NCI-H1105 (cell line): Measurements from ENCODE around the gene STK38.
"Not testable (repeated sequence)": the region's sequence is repeated elsewhere in the genome, so short reads cannot be mapped to it uniquely, and the experiment has no call there.

Source experiments
- DNase-seq: peaks from one replicate; lab custom pipeline; 2025; lab: John Stamatoyannopoulos, UW

The STK38 gene

DNA sequence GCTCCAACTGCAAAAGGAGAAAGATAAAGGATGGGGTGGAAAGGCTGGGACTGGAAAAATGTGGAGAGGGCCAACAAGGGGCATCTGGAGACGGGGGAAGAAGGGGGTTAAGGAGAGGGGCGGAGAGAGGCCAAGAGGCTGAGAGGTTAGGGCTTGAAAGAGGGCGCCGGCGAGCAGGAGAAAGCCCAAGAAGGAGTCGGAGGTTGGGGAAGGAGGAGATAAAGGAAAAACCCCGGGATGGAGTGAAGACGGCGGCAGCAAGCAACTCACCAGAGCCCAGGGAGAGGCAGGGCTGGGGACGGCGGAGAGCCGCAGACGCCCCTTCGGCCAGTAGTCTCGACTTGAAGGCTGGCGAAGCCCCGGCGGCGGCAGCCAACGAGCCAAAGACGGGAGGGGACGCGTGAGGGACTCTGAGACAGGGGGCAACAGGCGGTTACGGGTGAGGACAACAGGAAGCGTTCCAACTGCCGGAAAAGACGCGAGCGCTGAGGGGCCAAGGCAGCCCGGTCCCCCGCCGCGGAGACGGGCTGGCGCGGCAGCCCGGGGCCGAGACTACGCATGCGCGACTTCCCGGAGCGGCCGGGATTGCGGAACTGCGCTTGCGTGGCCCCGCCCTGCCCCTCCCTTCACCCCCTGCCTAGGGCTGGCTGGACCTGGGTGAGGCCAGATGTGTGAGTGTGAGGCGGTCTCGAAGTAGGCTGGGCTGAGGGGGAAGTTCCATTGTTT is at the start of gene STK38:
TSS of gene STK38 (minus strand) at position 560 of the 726 bp plus-strand sequence. CDS start 7,277 bp downstream, outside the sequence.
- peak; percentile 90 for DNase-seq

DNA sequence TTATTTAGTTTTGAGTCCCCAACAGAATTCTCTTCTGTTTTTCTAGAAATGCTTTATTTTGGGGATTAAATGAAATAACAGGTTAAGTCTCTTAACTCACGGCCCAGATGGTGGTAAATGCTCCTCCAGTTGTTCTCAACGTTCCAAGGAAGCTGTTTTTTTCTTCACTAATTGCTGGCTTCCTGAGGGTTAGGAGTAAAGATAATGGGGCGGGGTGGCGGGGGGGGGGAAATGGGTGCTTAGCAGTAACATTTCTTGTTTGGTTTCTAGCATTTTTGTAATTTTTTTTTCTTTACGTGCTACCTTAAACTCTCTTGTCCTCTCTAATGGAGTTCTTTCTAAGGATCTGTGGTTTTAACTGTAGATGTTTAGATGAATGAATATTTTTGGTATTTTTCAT is 49.1 kb upstream of the STK38 start:
- no peak for DNase-seq

DNA sequence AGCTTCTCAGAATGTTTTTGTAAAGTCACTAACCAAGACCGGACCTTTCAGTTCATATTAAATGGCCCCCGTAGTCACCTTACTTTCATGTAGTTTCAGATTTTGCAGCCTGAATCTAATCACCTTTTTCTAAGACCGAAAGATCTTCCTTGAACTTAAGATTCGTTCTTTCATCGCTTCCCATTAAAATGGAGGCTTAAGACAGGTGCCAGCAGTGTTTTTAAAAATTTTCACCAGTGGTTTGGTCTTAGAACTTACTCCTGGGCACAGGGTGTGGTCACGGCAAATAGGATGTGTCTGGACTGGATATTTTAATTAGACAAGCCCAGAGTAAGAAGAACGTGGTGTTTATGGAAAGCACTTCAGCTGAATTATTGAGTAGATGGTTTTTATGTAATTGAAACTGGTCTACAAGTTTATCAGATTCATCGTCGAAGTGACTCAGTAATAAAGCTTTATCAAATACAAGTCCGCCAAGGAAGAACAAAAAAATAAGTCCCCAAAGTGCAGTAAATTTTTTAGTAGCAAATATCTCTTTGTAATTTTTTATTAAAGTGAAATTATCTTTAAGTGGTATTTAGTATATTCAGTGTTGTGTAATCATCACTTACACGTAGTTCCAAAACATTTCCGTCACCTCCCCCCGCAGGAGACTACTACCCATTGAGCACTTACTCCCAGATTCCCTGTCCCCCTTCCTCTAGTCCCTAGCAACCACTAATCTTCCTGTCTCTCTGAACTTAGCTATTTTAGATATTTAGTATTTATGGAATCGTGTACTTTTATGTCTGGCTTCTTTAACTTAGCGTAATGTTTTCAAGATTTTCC is 47.8 kb upstream of the STK38 start:
- no peak for DNase-seq

DNA sequence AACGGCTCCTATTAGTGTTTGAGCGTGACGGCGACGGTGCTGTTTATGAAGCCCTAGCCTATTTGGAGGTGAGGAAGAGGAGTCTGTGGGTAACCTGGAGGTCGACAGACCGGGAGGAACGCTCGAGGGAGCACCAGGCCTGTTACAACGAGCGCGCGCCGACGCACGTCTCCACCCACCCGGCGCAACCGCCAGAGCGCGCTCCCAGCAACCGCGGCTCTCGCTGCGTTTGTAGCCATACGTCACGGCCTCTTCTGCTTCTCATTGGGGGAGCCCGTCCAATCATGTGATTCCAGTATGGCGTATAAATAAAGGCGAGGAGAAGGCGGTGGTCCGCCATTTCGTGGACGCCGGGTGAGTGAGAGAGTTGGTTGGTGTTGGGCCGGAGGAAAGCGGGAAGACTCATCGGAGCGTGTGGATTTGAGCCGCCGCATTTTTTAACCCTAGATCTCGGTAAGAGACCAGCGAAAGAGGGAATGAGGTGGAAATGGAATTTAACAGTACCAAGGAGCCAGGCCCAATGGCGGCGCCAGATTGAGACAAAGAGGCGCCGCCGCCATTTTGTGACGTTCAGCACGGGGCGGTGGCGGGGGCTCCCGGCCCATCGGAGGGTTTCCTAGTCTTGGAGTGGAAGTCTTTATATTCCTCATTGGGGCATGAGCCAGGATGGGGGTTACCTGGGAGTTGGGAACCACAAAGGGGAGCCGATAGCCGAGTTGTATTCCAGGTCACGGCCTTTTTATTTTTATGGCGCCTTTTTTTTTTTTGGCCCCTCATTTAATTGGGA is 46.9 kb upstream of the STK38 start, which contains the start of gene SRSF3:
TSS of gene SRSF3 (plus strand) at position 334 of the 787 bp plus-strand sequence. CDS start 2,401 bp downstream, outside the sequence.
- peak; percentile 99 for DNase-seq

DNA sequence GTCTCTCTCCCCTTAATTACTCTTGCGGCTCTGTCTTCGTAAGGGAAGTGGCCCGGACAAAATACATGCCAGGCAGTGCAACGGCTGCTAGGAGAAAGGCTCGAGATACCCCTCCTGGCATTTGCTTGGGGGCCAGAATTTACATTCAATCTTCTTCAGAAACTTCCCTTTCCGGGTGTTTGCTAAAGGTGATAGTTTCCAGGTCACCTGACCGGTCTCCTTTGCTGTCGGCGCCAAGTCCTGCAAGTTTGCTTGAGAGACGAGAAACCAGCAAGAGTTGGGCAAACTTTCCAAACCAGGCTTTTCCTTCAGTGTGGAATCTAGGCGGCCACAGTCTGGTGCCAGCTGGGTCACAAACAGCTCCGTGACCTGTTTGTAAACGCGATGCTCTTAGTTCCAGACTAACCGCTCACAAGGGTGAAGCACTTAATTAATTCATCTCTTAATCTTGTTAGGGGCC is 46.3 kb upstream of the STK38 start:
- peak; percentile 70 for DNase-seq

DNA sequence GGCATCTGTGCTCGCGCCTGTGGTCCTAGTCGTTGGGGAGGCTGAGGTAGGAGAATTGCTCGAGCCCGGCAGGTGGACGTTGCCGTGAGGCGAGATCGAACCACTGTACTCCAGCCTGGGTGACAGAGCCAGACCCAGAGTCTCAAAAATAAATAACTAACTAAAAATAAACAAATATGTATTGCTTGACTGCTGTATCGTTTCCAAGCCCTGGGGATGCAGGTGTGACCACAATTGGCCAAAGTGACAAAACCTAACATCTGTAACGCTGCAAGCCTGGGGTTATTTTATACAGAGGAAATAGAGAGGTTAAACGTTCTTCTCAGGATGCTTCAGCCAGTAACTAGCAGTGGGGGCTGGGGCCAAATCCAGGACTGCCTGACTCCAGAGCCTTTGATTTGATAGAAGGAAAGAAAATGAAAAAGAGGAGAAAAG is 45.0 kb upstream of the STK38 start:
- no peak for DNase-seq

DNA sequence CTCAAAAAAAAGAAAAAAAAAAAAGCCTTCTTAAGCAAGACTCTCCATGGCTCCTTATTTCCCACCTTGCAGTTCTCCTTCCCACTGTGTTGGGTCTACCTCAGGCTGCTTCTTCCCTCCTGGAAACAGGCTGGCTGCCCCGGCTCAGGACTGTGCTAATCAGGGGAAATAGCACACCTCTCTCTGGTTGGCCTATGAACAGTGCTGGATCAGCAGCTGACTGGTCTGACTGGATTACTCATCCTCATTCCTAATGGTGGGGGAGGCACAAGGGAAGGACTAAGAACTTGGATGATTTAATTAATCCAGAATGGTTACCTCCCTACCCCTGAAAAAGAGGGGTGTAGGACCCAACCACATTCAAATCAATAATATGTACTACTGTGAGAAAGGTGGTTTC is 43.0 kb upstream of the STK38 start:
- DNase-seq, result no peak

DNA sequence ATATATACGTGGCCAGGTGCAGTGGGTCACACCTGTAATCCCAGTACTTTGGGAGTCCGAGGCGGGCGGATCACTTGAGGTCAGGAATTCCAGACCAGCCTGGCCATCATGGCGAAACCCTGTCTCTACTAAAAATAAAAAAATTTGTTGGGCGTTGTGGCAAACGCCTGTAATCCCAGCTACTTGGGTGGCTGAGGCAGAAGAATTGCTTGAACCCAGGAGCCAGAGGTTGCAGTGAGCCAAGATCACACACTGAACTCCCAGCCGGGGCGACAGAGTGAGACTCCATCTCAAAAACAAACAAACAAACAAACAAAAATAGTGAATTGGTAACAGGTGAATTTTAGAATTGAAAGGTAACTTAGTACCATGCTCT is 41.7 kb upstream of the STK38 start:
- not testable (repeated sequence) for DNase-seq

DNA sequence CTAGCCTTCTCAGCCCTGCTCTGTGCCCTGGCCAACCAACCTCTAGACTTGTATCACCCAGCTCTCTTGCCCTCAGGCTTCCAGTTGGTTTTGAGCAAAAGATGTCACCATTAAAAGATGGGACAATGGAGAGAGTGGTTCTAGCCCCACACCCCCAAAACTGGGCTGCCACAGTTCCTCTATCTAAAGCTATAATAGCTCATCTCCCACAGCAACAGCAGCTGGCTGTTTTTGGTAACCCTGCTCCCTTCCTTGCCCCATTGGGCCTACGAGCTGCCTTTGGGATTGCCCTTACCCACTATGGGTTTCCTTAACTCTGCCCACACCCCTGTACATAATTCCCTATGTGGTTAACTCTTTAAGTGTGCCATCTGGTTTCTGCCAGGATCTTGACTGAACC is 39.3 kb upstream of the STK38 start:
- DNase-seq, result no peak

DNA sequence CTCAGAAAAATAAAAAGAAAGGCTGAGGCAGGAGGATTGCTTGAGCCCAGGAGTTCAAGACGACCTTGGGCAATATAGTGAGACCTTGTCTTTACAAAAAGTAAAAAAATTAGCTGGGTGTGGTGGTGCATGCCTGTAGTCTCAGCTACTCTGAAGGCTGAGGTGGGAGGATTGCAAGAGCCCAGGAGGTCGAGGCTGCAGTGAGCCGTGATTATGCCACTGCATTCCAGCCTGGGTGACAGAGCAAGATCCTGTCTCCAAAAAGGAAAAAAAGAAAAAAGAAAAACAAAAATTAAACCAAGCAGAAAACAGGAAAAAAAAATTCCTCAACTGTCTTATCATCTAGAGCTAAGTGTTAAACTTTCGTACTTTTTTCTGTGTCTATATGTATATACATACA is 34.4 kb upstream of the STK38 start:
- no peak for DNase-seq

DNA sequence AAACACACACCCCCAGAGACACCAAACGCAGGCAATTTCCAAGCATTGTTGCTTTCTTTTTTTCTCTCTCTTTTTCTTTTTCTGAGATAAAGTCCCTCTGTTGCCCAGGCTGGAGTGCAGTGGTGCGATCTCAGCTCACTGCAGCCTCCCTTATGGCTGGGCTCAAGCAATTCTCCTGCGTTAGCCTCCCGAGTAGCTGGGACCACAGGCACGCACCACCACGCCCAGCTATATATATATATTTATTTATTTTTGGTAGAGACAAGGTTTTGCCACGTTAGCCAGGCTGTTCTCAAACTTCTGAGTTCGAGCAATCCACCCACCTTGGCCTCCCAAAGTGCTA is 32.9 kb upstream of the STK38 start:
- DNase-seq, result no peak

DNA sequence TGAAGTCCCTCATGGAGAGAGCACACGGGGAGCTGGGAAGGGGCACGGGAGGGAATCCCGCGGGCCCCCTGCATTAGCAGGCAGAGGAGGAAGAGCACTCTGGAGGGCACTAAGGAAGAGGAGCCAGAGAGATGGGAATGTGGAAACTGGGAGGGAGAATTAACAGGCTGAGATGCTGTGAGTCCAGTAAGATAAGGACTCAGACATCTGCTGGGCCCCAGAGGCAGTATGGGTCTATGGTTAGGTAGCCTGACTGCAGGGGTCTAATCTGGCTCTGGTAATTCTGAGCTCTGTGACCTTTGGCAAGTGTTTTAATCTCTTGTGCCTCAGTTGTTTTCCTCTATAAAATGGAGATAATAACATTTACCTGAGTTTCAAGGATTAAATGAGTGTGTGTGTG is 31.2 kb upstream of the STK38 start:
- DNase-seq, result no peak

DNA sequence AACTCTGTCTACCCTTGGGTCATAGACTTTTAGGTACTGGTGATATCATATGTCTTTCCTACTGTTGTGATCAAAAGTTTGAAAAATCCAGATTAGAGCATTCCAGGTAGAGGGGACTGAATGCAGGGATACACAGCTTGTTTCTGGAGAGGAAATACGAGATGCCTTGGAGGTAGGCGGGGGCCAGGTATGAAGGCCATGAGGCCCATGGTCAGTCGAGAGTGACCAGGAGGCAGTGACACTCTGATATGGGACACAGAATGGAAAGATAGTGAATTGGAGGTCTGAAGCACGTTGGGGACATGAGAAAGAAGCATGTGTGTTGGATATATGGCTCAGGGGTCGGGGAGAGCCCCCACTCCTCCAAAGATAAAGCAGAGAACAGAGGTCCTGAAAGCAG is 30.8 kb upstream of the STK38 start:
- no peak for DNase-seq

DNA sequence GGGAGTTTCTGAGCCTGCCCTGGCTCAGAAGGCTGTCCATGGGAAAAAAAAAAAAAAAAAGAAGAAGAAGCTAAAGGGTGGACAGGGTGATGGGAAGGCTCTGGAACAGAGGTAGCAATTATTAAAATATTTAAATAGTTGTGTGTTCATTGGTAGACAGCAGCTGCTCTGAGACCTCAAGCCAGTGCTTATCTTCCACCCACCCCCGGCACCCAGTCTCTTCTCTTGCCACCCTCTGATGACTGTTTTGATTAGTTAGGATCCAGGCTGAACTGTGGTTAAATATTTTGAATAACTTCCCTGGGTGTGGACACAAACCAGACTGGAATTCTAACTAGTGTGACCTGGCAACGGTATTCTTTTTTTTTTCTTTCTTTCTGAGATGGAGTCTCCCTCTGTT is 30.0 kb upstream of the STK38 start:
- no peak for DNase-seq

DNA sequence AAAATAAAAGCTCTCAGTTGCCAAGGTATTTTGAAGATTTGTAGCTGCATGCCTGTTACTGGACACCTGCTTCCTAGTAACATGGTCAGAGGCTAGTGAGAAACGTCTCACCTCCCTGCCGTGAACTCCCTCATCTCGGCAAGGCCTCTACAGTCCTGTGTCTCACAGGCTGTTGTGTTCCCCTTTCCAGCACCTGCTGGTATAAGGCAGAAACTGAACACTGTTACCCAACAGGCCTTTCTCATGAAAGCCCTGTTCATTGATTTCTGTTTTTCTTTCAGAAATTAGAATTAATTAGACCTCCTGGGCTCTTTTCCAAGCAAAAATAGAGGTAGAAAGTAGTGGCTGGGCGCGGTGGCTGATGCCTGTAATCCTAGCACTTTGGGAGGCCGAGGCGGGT is 29.3 kb upstream of the STK38 start:
- DNase-seq, result no peak

DNA sequence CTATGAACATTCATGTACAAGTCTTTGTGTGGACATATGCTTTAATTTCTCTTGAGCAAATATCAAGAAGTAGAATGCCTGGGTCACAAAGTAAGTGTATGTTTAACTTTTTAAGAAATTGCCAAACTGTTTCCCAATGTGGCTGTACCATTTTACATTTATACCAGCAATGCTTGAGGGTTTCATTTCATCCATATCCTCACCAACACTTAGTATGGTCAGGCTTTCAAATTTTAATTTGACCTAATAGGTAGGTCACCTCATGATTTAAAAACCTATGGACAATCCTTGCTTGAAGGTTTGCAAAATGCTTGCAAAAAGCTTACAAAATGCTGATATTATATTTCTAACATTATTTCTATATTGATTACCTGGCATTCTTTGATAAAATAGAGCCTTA is 27.4 kb upstream of the STK38 start:
- no peak for DNase-seq

DNA sequence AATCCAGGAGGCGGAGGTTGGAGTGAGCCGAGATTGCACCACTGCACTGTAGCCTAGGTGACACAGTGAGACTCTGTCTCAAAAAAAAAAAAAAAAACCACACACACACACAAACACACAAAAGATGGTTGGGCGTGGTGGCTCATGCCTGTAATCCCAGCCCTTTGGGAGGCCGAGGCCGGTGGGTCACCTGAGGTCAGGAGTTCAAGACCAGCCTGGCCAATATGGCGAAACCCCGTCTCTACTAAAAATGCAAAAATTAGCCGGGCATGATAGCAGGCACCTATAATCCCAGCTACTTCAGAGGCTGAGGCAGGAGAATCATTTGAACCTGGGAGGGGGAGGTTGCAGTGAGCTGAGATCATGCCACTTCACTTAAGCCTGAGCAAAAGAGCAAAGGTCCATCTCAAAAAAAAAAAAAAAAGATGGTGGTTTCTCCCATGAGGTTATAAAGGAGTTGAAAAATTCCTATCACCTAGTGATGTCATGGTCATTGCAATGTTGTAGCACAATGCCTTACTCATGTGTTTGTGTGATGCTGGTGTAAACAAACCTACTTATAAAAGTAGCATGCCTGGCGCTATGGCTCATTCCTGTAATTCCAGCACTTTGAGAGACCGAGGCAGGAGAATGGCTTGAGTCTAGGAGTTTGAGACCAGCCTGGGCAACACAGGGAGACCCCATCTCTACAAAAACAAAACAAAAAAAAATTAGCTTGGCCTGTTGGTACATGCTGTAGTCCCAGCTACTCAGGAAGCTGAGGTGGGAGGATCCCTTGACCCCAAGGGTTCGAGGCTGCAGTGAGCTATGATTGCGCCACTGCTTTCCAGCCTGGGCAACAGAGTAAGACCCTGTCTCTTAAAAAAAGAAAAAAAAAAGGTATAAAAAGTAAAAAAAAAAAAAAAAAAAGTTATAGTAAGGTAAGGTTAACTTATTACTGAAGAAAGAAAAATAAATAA is 25.4 kb upstream of the STK38 start:
- not testable (repeated sequence) for DNase-seq

DNA sequence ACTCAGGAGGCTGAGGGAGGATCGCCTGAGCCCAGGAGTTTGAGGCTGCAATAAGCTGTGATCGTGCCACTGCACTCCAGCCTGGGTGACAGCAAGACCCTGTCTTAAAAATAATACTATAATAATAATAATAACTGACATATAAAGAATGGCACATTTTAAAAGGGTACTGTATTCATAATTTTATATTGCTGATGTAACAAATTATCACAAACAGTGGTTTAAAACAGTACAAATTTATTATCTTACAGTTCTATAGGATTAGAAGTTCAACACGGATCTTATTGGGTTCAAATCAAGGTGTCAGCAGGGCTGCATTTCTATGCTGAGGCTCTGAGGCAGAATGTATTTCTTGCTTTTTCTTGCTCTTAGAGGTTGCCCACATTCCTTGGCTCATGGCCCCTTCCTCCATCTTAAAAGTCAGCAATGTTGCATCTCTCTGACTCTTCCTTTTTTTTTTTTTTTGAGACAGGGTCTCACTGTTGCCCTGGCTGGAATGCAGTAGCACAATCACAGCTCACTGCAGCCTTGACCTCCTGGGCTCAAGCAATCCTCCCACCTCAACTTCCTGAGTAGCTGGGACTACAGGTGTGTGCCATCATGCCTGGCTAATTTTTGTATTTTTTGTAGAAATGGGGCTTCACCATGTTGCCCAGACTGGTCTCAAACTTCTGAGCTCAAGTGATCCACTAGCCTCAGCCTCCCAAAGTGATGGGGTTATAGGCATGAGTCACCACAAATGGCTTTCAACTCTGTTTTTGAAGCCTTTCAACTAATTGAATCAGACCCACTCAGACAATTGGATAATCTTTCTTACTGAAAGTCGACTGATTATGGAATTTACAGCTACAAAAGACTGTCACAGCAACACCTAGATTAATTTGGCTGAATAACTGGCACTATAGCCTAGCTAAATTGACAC is 24.1 kb upstream of the STK38 start:
- DNase-seq, result no peak

DNA sequence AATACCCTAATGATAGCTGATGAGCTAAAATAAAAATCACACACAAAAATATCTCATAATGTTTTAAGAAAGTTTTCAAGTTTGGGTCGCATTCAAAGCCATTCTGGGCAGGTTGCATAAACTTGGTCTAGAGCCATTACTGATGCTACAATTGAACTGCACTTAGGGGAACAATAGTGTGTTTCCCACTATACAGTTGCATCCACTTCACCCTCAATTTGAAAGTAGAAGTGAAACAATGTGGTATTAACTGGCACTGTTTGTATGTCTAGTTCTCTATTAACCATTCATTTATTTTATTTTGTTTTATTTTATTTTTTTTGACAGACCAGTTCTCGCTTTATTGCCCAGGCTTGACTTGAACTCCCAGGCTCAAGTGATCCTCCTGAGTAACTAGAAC is 23.0 kb upstream of the STK38 start:
- no peak for DNase-seq

DNA sequence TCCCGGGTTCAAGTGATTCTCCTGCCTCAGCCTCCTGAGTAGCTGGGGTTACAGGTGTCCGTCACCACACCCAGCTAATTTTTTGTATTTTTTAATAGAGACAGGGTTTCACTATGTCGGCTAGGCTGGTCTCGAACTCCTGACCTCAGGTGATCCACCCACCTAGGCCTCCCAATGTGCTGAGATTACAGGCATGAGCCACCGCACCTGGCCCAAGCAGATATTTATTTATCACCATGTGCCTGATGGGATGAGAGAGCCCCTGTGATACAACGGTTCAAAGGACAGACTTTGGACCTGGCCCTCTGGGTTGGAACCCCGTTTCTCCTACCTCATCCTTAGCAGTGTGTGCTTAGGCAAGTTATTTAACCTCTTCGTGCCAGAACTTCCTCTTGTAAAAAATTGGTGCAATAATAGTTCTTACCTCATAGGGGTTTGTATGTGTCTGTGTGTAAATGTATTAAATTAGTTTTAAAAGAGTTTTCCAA is 19.2 kb upstream of the STK38 start:
- no peak for DNase-seq
